Effector memory CD4-positive, alpha-beta T cell (primary cell): ENCODE measurements around the gene C11orf21.
A peak's percentile ranks its signal among the peaks of the same experiment; 100 is the strongest.

ENCODE experiments used
- DNase-seq, 3 donors: peaks; one replicate each; pipeline ENCODE4 v3.0.0-alpha.2; 2020
- H3K27ac ChIP-seq: 2 replicates; pipeline ENCODE4 v1.7.0; 2013; ENCODE audit warnings: mild to moderate bottlenecking, low read length, moderate library complexity; ENCODE audit not compliant: insufficient read depth, poor library complexity, severe bottlenecking
- H3K27me3 ChIP-seq: replicated peaks from 2 replicates; pipeline ENCODE4 v1.7.0; 2013; ENCODE audit warnings: mild to moderate bottlenecking, low read length; ENCODE audit not compliant: insufficient read depth, control insufficient read depth, poor library complexity, severe bottlenecking
- H3K36me3 ChIP-seq: 2 replicates; pipeline ENCODE4 v1.7.0; 2013; ENCODE audit warnings: mild to moderate bottlenecking, low read length, moderate library complexity; ENCODE audit not compliant: control insufficient read depth, insufficient read depth
- H3K4me1 ChIP-seq: 2 replicates; pipeline ENCODE4 v1.7.0; 2013; ENCODE audit warnings: low read length, mild to moderate bottlenecking; ENCODE audit not compliant: control insufficient read depth, insufficient read depth, poor library complexity, severe bottlenecking
- H3K4me3 ChIP-seq: 2 replicates; pipeline ENCODE4 v1.7.0; 2013; ENCODE audit warnings: low read length, low read depth, mild to moderate bottlenecking; ENCODE audit not compliant: insufficient read depth, poor library complexity, severe bottlenecking
- H3K9me3 ChIP-seq: 2 replicates; pipeline ENCODE4 v1.7.0; 2013; ENCODE audit warnings: mild to moderate bottlenecking, low read length, moderate library complexity; ENCODE audit not compliant: control insufficient read depth

C11orf21 gene

GRCh38 chr11:2272228-2272945, 29.3 kb downstream of the C11orf21 start:
- Histone ChIP-seq H3K27ac (no peak overlapping the region), H3K36me3 (no peaks in the 10 kb centered on the region), H3K9me3 (no peaks in the 10 kb centered on the region), H3K27me3 (peaks cover 33% of the 10 kb centered on the region), H3K4me3 (no peak overlapping the region), H3K4me1 (peaks cover 11% of the 10 kb centered on the region)
- DNase-seq = no peak

GRCh38 chr11:2271327-2272227, 30.1 kb downstream of the C11orf21 start:
- H3K9me3 ChIP-seq = no peaks in the 10 kb centered on the region
- no peak for DNase-seq
- H3K27me3 ChIP-seq = peaks cover 33% of the 10 kb centered on the region
- H3K36me3 ChIP-seq = no peaks in the 10 kb centered on the region
- H3K4me1 ChIP-seq = peaks cover 14% of the 10 kb centered on the region
- no peak overlapping the region for H3K4me3 ChIP-seq
- H3K27ac ChIP-seq = no peak overlapping the region

- DNase-seq = peak in 2 of 3 donors; percentile 10 to 44
- H3K36me3 ChIP-seq = no peaks in the 10 kb centered on the region
- H3K4me1 ChIP-seq = peaks cover 15% of the 10 kb centered on the region
- H3K9me3 ChIP-seq = no peaks in the 10 kb centered on the region
- peak overlapping the region; percentile 12 for H3K4me3 ChIP-seq
- no peak overlapping the region for H3K27ac ChIP-seq
- H3K27me3 ChIP-seq = peaks cover 33% of the 10 kb centered on the region
Measured at GRCh38 chr11:2271077-2271326, 30.7 kb downstream of the C11orf21 start.

- Histone ChIP-seq H3K4me1 (peaks cover 20% of the 10 kb centered on the region), H3K27me3 (peaks cover 33% of the 10 kb centered on the region), H3K27ac (no peak within 1 kb of the TSS), H3K9me3 (no peaks in the 10 kb centered on the region), H3K36me3 (no peaks in the 10 kb centered on the region), H3K4me3 (peak within 1 kb of the TSS; percentile 50)
- no peak for DNase-seq
Measured at GRCh38 chr11:2270322-2271076, 31.2 kb downstream of the C11orf21 start, which contains the start of gene ASCL2. Gene ASCL2, minus strand, starts transcription at chr11:2270588. Its CDS starts 256 bp downstream, at chr11:2270332.

GRCh38 chr11:2269601-2270321, 32.0 kb downstream of the C11orf21 start:
- DNase-seq = peak in 1 of 3 donors; percentile 12
- H3K4me1 ChIP-seq = peaks cover 23% of the 10 kb centered on the region
- H3K27me3 ChIP-seq = peaks cover 33% of the 10 kb centered on the region
- peak overlapping the region; percentile 50 for H3K4me3 ChIP-seq
- no peaks in the 10 kb centered on the region for H3K36me3 ChIP-seq
- no peaks in the 10 kb centered on the region for H3K9me3 ChIP-seq
- no peak overlapping the region for H3K27ac ChIP-seq

- Histone ChIP-seq H3K27me3 (peaks cover 33% of the 10 kb centered on the region), H3K36me3 (no peaks in the 10 kb centered on the region), H3K4me3 (peak overlapping the region; percentile 50), H3K4me1 (peaks cover 23% of the 10 kb centered on the region), H3K27ac (no peak overlapping the region), H3K9me3 (no peaks in the 10 kb centered on the region)
- peak in 1 of 3 donors; percentile 31 for DNase-seq
Measured at GRCh38 chr11:2268729-2269600, 32.8 kb downstream of the C11orf21 start.

GRCh38 chr11:2267851-2268728, 33.6 kb downstream of the C11orf21 start:
- no peak overlapping the region for H3K4me3 ChIP-seq
- no peak for DNase-seq
- H3K27ac ChIP-seq = no peak overlapping the region
- H3K9me3 ChIP-seq = no peaks in the 10 kb centered on the region
- no peaks in the 10 kb centered on the region for H3K36me3 ChIP-seq
- peaks cover 23% of the 10 kb centered on the region for H3K4me1 ChIP-seq
- H3K27me3 ChIP-seq = peaks cover 33% of the 10 kb centered on the region

GRCh38 chr11:2267306-2267850, 34.3 kb downstream of the C11orf21 start:
- Histone ChIP-seq H3K27me3 (peaks cover 33% of the 10 kb centered on the region), H3K9me3 (no peaks in the 10 kb centered on the region), H3K36me3 (no peaks in the 10 kb centered on the region), H3K4me3 (no peak overlapping the region), H3K4me1 (peaks cover 23% of the 10 kb centered on the region), H3K27ac (no peak overlapping the region)
- DNase-seq = no peak
